ENCODE data around the gene LCP1.

The LCP1 gene

DNA sequence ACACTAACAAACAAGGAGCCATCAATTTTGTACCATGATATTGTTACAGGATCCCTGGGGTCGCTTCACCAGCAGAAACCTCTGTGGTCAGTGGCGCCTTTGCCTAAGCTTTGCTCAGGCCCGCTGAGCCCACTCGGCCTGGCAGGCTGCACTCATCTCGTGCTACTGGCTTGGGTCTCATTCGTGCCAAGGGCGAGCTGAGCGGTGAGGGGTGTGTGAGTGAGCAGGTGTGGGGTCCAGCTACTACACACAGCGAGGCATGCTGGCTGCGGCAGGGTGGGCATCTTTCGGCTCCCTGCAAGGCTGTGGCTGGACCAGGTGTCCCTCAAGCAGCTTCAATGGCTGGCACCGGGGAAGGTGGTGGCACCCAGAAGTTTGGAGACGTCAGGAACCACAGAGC, 96.2 kb downstream of the LCP1 start:
- Histone ChIP-seq H3K4me3 (replicated peaks; ENCODE audit: low read depth, low read length) (no peak overlapping the region), H3K27me3 (replicated peaks; ENCODE audit: control insufficient read depth, insufficient read depth, low read length) (no peaks in the 10 kb centered on the region), H3K36me3 (ENCODE audit: control insufficient read depth, insufficient read depth, low read length) (no peaks in the 10 kb centered on the region)
- TF ChIP-seq, protein P1, sequence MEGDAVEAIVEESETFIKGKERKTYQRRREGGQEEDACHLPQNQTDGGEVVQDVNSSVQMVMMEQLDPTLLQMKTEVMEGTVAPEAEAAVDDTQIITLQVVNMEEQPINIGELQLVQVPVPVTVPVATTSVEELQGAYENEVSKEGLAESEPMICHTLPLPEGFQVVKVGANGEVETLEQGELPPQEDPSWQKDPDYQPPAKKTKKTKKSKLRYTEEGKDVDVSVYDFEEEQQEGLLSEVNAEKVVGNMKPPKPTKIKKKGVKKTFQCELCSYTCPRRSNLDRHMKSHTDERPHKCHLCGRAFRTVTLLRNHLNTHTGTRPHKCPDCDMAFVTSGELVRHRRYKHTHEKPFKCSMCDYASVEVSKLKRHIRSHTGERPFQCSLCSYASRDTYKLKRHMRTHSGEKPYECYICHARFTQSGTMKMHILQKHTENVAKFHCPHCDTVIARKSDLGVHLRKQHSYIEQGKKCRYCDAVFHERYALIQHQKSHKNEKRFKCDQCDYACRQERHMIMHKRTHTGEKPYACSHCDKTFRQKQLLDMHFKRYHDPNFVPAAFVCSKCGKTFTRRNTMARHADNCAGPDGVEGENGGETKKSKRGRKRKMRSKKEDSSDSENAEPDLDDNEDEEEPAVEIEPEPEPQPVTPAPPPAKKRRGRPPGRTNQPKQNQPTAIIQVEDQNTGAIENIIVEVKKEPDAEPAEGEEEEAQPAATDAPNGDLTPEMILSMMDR (IDR thresholded peaks at IDR 0.05; ENCODE audit: insufficient read depth, low read length, poor library complexity, severe bottlenecking): no peak
- no peak for DNase-seq (ENCODE audit: extremely low read depth, insufficient read length)

DNA sequence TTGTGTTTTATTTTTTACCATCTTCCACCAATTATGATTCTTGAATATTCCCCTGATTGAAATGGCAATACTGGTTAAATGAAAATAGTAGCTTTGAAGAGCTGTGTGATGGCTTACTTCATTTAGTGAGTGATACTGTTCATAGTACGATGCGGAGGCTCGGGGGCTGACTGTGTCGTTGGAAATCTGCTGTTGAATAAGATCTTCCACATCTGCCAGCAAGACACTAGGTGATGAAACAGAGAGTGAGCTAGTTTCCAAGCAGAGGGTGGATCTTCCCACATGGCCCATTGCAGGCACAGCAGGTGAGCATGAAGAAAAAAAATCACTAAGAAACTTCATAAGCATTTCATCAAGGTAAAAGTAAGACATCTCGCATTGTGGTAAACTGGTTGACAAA, 99.7 kb downstream of the LCP1 start:
- DNase-seq (ENCODE audit: extremely low read depth, insufficient read length): no peak
- H3K36me3 ChIP-seq (ENCODE audit: control insufficient read depth, insufficient read depth, low read length): no peaks in the 10 kb centered on the region
- no peak overlapping the region for H3K4me3 ChIP-seq (replicated peaks; ENCODE audit: low read depth, low read length)
- no peaks in the 10 kb centered on the region for H3K27me3 ChIP-seq (replicated peaks; ENCODE audit: control insufficient read depth, insufficient read depth, low read length)
- TF ChIP-seq, protein P1 (IDR thresholded peaks at IDR 0.05; ENCODE audit: insufficient read depth, low read length, poor library complexity, severe bottlenecking): no peak

DNA sequence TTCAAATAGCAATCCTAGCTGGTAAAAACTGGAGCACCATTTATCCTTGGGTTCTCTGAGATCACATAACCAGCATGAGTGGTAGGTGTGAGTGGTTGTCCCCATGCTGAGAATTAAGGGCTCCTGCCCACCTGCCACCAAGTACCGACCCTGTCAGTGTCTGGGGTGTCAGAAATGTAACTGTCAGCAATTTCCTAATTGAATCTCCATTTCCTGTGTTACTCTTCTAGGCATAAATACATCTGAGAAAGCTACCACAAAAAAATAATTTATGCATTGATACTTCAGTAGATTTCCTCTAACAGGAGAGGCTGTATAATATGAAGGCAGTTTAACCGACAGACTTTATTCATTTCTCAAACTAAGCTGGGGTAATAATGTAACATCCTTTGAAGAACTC, 102.2 kb downstream of the LCP1 start:
- no peak for DNase-seq (ENCODE audit: extremely low read depth, insufficient read length)
- no peaks in the 10 kb centered on the region for H3K36me3 ChIP-seq (ENCODE audit: control insufficient read depth, insufficient read depth, low read length)
- no peaks in the 10 kb centered on the region for H3K27me3 ChIP-seq (replicated peaks; ENCODE audit: control insufficient read depth, insufficient read depth, low read length)
- TF ChIP-seq, protein P1 (IDR thresholded peaks at IDR 0.05; ENCODE audit: insufficient read depth, low read length, poor library complexity, severe bottlenecking): no peak
- H3K4me3 ChIP-seq (replicated peaks; ENCODE audit: low read depth, low read length): no peak overlapping the region

DNA sequence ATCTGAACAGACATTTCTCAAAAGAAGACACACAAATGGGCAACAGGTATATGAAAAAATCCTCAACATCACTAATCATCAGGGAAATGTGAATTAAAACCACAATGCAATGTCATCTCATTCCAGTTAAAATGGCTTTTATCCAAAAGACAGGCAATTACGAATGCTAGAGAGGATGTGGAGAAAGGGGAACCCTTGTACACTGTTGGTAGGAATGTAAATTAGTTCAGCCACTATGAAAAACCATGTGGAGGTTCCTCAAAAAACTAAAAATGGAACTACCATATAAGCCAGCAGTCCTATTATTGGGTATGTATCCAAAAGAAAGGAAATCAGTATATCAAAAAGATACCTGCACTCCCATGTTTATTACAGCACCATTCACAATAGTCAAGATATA, 104.7 kb downstream of the LCP1 start:
- TF ChIP-seq, protein P1 (IDR thresholded peaks at IDR 0.05; ENCODE audit: insufficient read depth, low read length, poor library complexity, severe bottlenecking): no peak
- no peak for DNase-seq (ENCODE audit: extremely low read depth, insufficient read length)
- Histone ChIP-seq H3K36me3 (ENCODE audit: control insufficient read depth, insufficient read depth, low read length) (no peaks in the 10 kb centered on the region), H3K27me3 (replicated peaks; ENCODE audit: control insufficient read depth, insufficient read depth, low read length) (no peaks in the 10 kb centered on the region), H3K4me3 (replicated peaks; ENCODE audit: low read depth, low read length) (no peak overlapping the region)

DNA sequence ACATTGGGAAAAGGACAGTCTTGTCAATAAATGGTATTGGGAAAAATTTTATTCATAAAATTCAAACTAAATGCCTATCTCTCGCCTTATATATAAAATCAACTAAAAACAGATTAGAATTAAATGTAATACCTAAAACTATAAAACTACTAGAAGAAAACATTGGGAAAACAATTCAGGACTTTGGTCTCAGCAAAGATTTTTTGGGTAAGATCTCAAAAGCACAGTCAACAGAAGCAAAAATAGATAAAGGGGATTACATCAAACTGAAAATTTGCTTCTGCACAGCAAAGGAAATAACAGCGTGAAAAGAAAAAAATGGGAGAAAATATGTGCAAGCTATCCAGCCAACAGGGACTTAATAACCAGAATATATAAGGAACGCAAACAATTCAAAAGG, 105.2 kb downstream of the LCP1 start:
- Histone ChIP-seq H3K36me3 (ENCODE audit: control insufficient read depth, insufficient read depth, low read length) (no peaks in the 10 kb centered on the region), H3K4me3 (replicated peaks; ENCODE audit: low read depth, low read length) (no peak overlapping the region), H3K27me3 (replicated peaks; ENCODE audit: control insufficient read depth, insufficient read depth, low read length) (no peaks in the 10 kb centered on the region)
- TF ChIP-seq, protein P1 (IDR thresholded peaks at IDR 0.05; ENCODE audit: insufficient read depth, low read length, poor library complexity, severe bottlenecking): no peak
- no peak for DNase-seq (ENCODE audit: extremely low read depth, insufficient read length)

All from GM06990 (cell line).